DND-41 (cell line): ENCODE measurements around the gene HSCB.

Source experiments
- ATAC-seq: fragments of 200-7000 bp; cut with Tn5 transposase; 3 replicates; pipeline ENCODE4 v1.9.1; 2021; ENCODE audit warnings: low read depth; ENCODE audit not compliant: insufficient read depth
- DNase-seq: peaks from one replicate; pipeline ENCODE4 v3.0.0-alpha.2; 2020
- H2AFZ ChIP-seq: 2 replicates; pipeline ENCODE4 v1.6.0; 2012; ENCODE audit warnings: low read depth, low read length
- H3K27ac ChIP-seq: 2 replicates; pipeline ENCODE4 v1.5.1; 2012; ENCODE audit warnings: low read length, inconsistent platforms
- H3K27me3 ChIP-seq: fragments of 200-600 bp; sonication (generic); 2 replicates; pipeline ENCODE4 v1.6.0; 2012; ENCODE audit warnings: low read length, mild to moderate bottlenecking, inconsistent platforms; ENCODE audit not compliant: insufficient read depth, poor library complexity
- H3K36me3 ChIP-seq: 2 replicates; pipeline ENCODE4 v1.5.1; 2012; ENCODE audit warnings: low read length, inconsistent platforms; ENCODE audit not compliant: insufficient read depth
- H3K4me1 ChIP-seq: 2 replicates; pipeline ENCODE4 v1.5.1; 2012; ENCODE audit warnings: mild to moderate bottlenecking, low read length; ENCODE audit not compliant: insufficient read depth
- H3K4me2 ChIP-seq: 2 replicates; pipeline ENCODE4 v1.6.0; 2012; ENCODE audit warnings: mild to moderate bottlenecking, moderate library complexity, low read length, inconsistent platforms; ENCODE audit not compliant: insufficient read depth
- H3K4me3 ChIP-seq, 2 experiments: fragments of 200-600 bp in 1 of 2; shearing (Covaris generic) in 1 of 2; 2 replicates each; pipeline ENCODE4 v1.5.1; 2012 to 2016; ENCODE audit warnings: inconsistent platforms in 2 of 2, low read length in 2 of 2, mild to moderate bottlenecking in 2 of 2, low read depth in 1 of 2, moderate library complexity in 1 of 2
- H3K79me2 ChIP-seq: 2 replicates; pipeline ENCODE4 v1.6.0; 2012; ENCODE audit warnings: low read length, inconsistent platforms; ENCODE audit not compliant: insufficient read depth
- H3K9ac ChIP-seq: 2 replicates; pipeline ENCODE4 v1.6.0; 2012; ENCODE audit warnings: low read depth, mild to moderate bottlenecking, inconsistent platforms, low read length, moderate library complexity
- H3K9me3 ChIP-seq: 2 replicates; pipeline ENCODE4 v1.5.1; 2012; ENCODE audit warnings: low read length, moderate library complexity, mild to moderate bottlenecking, inconsistent platforms; ENCODE audit not compliant: insufficient read depth, severe bottlenecking
- H4K20me1 ChIP-seq: 2 replicates; pipeline ENCODE4 v1.6.0; 2012; ENCODE audit warnings: low read length; ENCODE audit not compliant: insufficient read depth
- CTCF ChIP-seq: IDR thresholded peaks from 2 replicates; pipeline ENCODE4 v1.5.1; 2012; ENCODE audit warnings: borderline replicate concordance, low read length, moderate library complexity, mild to moderate bottlenecking; ENCODE audit not compliant: poor library complexity, severe bottlenecking; ENCODE audit errors: extremely low read depth
- EZH2 ChIP-seq: IDR thresholded peaks from 3 replicates; pipeline ENCODE4 v1.6.1; 2012; ENCODE audit warnings: borderline replicate concordance, low read depth, mild to moderate bottlenecking, moderate library complexity, low read length, inconsistent platforms; ENCODE audit not compliant: severe bottlenecking

HSCB gene

GRCh38 chr22:28715611-28716010 lies 26.2 kb upstream of the HSCB start:
- no peak for DNase-seq
- Histone ChIP-seq H3K4me1 (no peaks in the 10 kb centered on the region), H2AFZ (no peak overlapping the region), H3K36me3 (peaks cover 66% of the 10 kb centered on the region), H3K79me2 (no peaks in the 10 kb centered on the region), H3K27ac (no peak overlapping the region), H3K9ac (no peak overlapping the region), H3K9me3 (no peaks in the 10 kb centered on the region), H3K4me3 (no peak overlapping the region), H3K4me2 (no peak overlapping the region), H4K20me1 (peaks cover 4% of the 10 kb centered on the region; the same call in 1 of the 2 replicates), H3K27me3 (no peaks in the 10 kb centered on the region)
- TF ChIP-seq CTCF (no peak), EZH2 (no peak)
- ATAC-seq = no peak

DNA sequence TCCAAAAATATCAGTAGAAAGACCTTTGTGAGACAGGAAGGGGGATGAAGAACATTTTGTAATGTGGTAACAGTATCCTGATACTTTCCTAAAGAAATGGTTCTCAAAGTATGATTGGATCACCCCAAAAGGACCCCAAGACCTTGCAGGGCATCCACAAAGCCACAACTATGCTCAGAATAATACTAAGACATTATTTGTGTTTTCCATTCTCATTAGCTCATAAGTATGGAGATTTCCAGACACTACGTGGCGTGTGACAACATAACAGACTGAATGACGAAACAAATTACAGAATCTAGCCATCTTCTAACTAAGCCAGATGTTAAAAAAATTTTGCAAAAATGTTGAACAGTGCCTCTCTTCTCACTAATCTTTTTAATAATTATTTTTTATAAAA lies 25.2 kb upstream of the HSCB start:
- H3K36me3 ChIP-seq = peaks cover 65% of the 10 kb centered on the region
- no peak overlapping the region for H3K9ac ChIP-seq
- H3K27me3 ChIP-seq = no peaks in the 10 kb centered on the region
- no peaks in the 10 kb centered on the region for H3K79me2 ChIP-seq
- peaks cover 4% of the 10 kb centered on the region; the same call in 1 of the 2 replicates for H4K20me1 ChIP-seq
- ATAC-seq (no peak), DNase-seq (no peak)
- no peak overlapping the region for H3K4me2 ChIP-seq
- no peak for TF ChIP-seq EZH2
- TF ChIP-seq CTCF = no peak
- no peak overlapping the region for H3K4me3 ChIP-seq
- no peak overlapping the region for H3K27ac ChIP-seq
- no peak overlapping the region for H2AFZ ChIP-seq
- H3K4me1 ChIP-seq = no peaks in the 10 kb centered on the region
- H3K9me3 ChIP-seq = no peaks in the 10 kb centered on the region

GRCh38 chr22:28718044-28718443 lies 23.8 kb upstream of the HSCB start:
- H3K79me2 ChIP-seq = no peaks in the 10 kb centered on the region
- TF ChIP-seq EZH2 = no peak
- TF ChIP-seq CTCF = no peak
- H3K27me3 ChIP-seq = no peaks in the 10 kb centered on the region
- no peak overlapping the region for H3K4me2 ChIP-seq
- H3K9me3 ChIP-seq = no peaks in the 10 kb centered on the region
- no peaks in the 10 kb centered on the region for H3K4me1 ChIP-seq
- no peak overlapping the region for H3K27ac ChIP-seq
- ATAC-seq (no peak), DNase-seq (no peak)
- H2AFZ ChIP-seq = no peak overlapping the region
- H3K9ac ChIP-seq = no peak overlapping the region
- H3K36me3 ChIP-seq = peaks cover 69% of the 10 kb centered on the region
- H4K20me1 ChIP-seq = peaks cover 4% of the 10 kb centered on the region; the same call in 1 of the 2 replicates
- no peak overlapping the region for H3K4me3 ChIP-seq

- no peak for DNase-seq
- TF ChIP-seq EZH2 (no peak), CTCF (no peak)
These were observed 13.8 kb upstream of the HSCB start for GRCh38 chr22:28728002-28728401.

More at GRCh38 chr22:28728002-28728401, 13.8 kb upstream of the HSCB start:
- Histone ChIP-seq H3K36me3 (peaks cover 63% of the 10 kb centered on the region), H3K4me3 (no peak overlapping the region), H3K27ac (no peak overlapping the region), H3K4me2 (no peak overlapping the region), H4K20me1 (no peaks in the 10 kb centered on the region; the same call in 1 of the 2 replicates), H3K4me1 (no peaks in the 10 kb centered on the region), H2AFZ (no peak overlapping the region), H3K27me3 (no peaks in the 10 kb centered on the region), H3K9me3 (no peaks in the 10 kb centered on the region), H3K79me2 (peaks cover 23% of the 10 kb centered on the region; the same call in 1 of the 2 replicates), H3K9ac (no peak overlapping the region)
- ATAC-seq = no peak
